Heart left ventricle (tissue), 16 donors: Measurements from ENCODE around the gene KCNH3. TPM values are rescaled to one million over a fixed set of nuclear protein-coding genes. Genes with fewer than 3 reads are reported as not detected.
A peak's percentile ranks its signal among the peaks of the same experiment; 100 is the strongest.

Experiments
- ATAC-seq, 4 donors: fragments of 200-7000 bp; cut with Tn5 transposase; one replicate each; pipeline ENCODE4 v1.9.1; 2020 to 2022; ENCODE audit warnings: moderate library complexity in 4 of 4, mild to moderate bottlenecking in 3 of 4, moderate number of reproducible peaks in 1 of 4
- DNase-seq, 5 donors: peaks; one replicate each; pipeline ENCODE4 v3.0.0-alpha.2; 2020
- H3K27ac ChIP-seq, 12 donors: fragments of 200-600 bp; sonication (generic) in 4 of 12; one replicate each; pipeline versions ENCODE4 v1.5.0 to v1.8.0; 2016 to 2022; ENCODE audit warnings: mild to moderate bottlenecking in 2 of 12
- H3K27me3 ChIP-seq, 9 donors: fragments of 200-600 bp; sonication (generic) in 2 of 9; one replicate each; pipeline versions ENCODE4 v1.5.1 to v1.8.0; 2016 to 2022; ENCODE audit warnings: mild to moderate bottlenecking in 3 of 9
- H3K36me3 ChIP-seq, 9 donors: fragments of 200-600 bp; sonication (generic) in 2 of 9; one replicate each; pipeline versions ENCODE4 v1.5.0 to v1.8.0; 2018 to 2022; ENCODE audit warnings: mild to moderate bottlenecking in 2 of 9
- H3K4me1 ChIP-seq, 12 donors: fragments of 200-600 bp; sonication (generic) in 4 of 12; one replicate each; pipeline versions ENCODE4 v1.5.0 to v1.8.0; 2016 to 2022; ENCODE audit warnings: mild to moderate bottlenecking in 3 of 12
- H3K4me3 ChIP-seq, 12 donors: fragments of 200-600 bp; sonication (generic) in 4 of 12; one replicate each; pipeline versions ENCODE4 v1.5.0 to v1.8.0; 2017 to 2022; ENCODE audit warnings: mild to moderate bottlenecking in 9 of 12, moderate library complexity in 4 of 12
- H3K9me3 ChIP-seq, 12 donors: fragments of 200-600 bp; sonication (generic) in 4 of 12; one replicate each; pipeline versions ENCODE4 v1.5.0 to v1.8.0; 2016 to 2022; ENCODE audit warnings: mild to moderate bottlenecking in 1 of 12
- CTCF ChIP-seq, 12 donors: fragments of 200-600 bp; sonication (generic) in 4 of 12; IDR thresholded peaks; one replicate each; pipeline versions ENCODE4 v1.5.0 to v1.8.0; 2018 to 2022; ENCODE audit warnings: antibody characterized with exemption in 12 of 12, mild to moderate bottlenecking in 5 of 12
- POLR2A ChIP-seq, 2 donors: fragments of 450-650 bp; IDR thresholded peaks; one replicate each; pipeline ENCODE4 v1.6.1; 2017; ENCODE audit warnings: antibody characterized with exemption in 2 of 2, mild to moderate bottlenecking in 2 of 2, moderate library complexity in 2 of 2
- whole genome bisulfite sequencing, 4 donors: extraction: QIAGEN DNeasy Blood & Tissue Kit in 2 of 4; methylation state at CpG; one replicate each; pipeline versions ENCODE4 v1.1.5 to v1.1.7; 2013 to 2018; 5-methylcytosine and 5-hydroxymethylcytosine counted together
- intact Hi-C, 10 donors: fragments of 100-400 bp; cut with DNase I; formaldehyde crosslinking; loops; one replicate each; pipeline versions ENCODE4 v1.11.1 to v1.14.2; 2022
- polyA plus RNA-seq, 2 donors: library from polyadenylated mRNA; stranded (reverse); fragments of 200-250 nt; gene quantifications; one replicate each; pipeline ENCODE4 v1.2.3, GENCODE V29; 2013
- total RNA-seq, 9 donors: library from RNA; depleted of rRNA in 2 of 9; stranded (reverse); fragments of >200 nt in 2 of 9; fragmentation: NEBNext Ultra II Directional in 3 of 9; extraction: Animal tissue kit (Norgen Biotek cat#: 25700) in 3 of 9; gene quantifications; one replicate each; pipeline versions ENCODE4 v1.1.0 to v1.2.4, GENCODE V29; 2016 to 2023
- donor health status: ischemic (EF 13 %, LVEDD 7.1; RV severe dilation, severe dysfunction).
- donor health status: healthy with polysubstance abuse.
- donor health status: DM: no; HTN: yes; CAD: no.
- donor health status: DM: no; HTN: no; CAD: no.
- donor health status: ischemic (EF 25% LVEDD 6.9; RV normal size, moderate dysfunction).
- donor health status: ischemic (EF 25% LVEDD 5.7; RV mildly dilated, moderate dysfunction).
- donor health status: healthy.
- donor health status: DM: yes; HTN: yes; CAD: no.
- donor health status: ischemic (EF 35%, LVEDD 5.7; RV mildly dilated, moderate dysfunction).
- donor health status: nonischemic (EF 11% LVEDD 7.7; RV severe dilation, severe dysfunction).
- donor health status: DM: yes; HTN: yes; CAD: no.
- donor health status: PGD.
- donor health status: ischemic (EF 29% LVEDD 5.4; RV normal size, mild dysfunction).
- donor health status: nonischemic (EF 23%, LVEDD 6.1; RV moderate dilation, normal function).

The KCNH3 gene
- total and polyA plus RNA-seq, 11 donors = 0.14 to 2.2 (median 0.40) TPM

DNA sequence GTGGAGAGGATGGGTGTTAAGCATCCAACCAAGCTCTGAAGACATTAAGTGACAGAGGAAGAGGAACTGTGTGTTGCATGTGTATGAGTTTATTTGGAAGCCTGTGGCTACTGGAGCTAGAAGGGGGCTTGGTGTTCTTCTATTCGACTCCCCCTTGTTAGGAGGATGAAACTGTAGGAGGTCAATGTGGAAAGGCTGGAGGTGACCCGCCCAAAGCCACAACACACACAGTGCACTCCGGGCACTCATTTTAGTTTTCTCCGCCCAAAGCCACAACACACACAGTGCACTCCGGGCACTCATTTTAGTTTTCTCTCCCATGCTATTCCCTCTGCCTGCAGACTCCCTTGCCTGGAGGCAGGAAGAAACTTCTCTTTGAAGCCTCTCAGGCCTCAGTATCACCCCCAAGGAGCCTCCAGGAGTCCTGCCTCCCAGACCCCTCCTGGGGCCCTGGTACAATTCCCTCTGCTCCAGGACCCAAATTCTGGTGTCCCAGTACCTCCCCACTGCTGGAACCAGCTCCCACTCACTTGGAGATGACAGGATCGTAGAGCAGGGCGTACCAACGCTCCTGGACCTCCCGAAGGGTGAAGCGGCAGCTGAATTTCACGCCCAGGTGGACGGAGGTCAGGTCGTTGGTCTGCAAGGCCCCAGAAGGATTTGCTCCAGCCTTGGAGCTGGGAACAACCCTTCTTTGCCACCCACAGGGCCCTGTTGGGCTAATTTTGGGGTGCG is 25.3 kb downstream of the KCNH3 start:
- intact Hi-C loops = no loop called here
- no peaks in the 10 kb centered on the region for H3K9me3 ChIP-seq
- TF ChIP-seq CTCF (IDR thresholded peaks at IDR 0.05) (no peak), POLR2A (IDR thresholded peaks at IDR 0.05) (no peak)
- WGBS, 4 donors = 91 to 95% (median 93%) methylated on average over 14 of the region's 14 CpGs
- no peaks in the 10 kb centered on the region for H3K27me3 ChIP-seq
- H3K4me3 ChIP-seq = peak overlapping the region in 6 of 12 donors; percentile 1 to 35 (median 14)
- ATAC-seq = no peak
- peaks cover 0 to 63% (median 59%) of the 10 kb centered on the region in 9 donors for H3K36me3 ChIP-seq
- no peak for DNase-seq
- H3K27ac ChIP-seq = peak overlapping the region; percentile 15 to 98 (median 94)
- H3K4me1 ChIP-seq = peaks cover 0 to 50% (median 32%) of the 10 kb centered on the region in 12 donors

- Histone ChIP-seq H3K36me3 (peaks cover 0 to 56% (median 52%) of the 10 kb centered on the region in 9 donors), H3K4me3 (peak overlapping the region in 8 of 12 donors; percentile 1 to 35 (median 14)), H3K4me1 (peaks cover 0 to 52% (median 39%) of the 10 kb centered on the region in 12 donors), H3K27ac (peak overlapping the region; percentile 80 to 98 (median 94)), H3K27me3 (no peaks in the 10 kb centered on the region), H3K9me3 (no peaks in the 10 kb centered on the region)
- intact Hi-C loops = no loop called here
- WGBS, 4 donors = 42 to 57% (median 47%) methylated on average over 7 to 8 of the region's 8 CpGs
- ATAC-seq (peak; percentile 77 to 84 (median 79)), DNase-seq (peak in 3 of 5 donors; percentile 49 to 78 (median 74))
- TF ChIP-seq CTCF (IDR thresholded peaks at IDR 0.05) = peak in 4 of 12 donors; percentile 9 to 30 (median 20)
- TF ChIP-seq POLR2A (IDR thresholded peaks at IDR 0.05) = no peak
These were observed 26.0 kb downstream of the KCNH3 start for GRCh38 chr12:49564686-49565405.

DNA sequence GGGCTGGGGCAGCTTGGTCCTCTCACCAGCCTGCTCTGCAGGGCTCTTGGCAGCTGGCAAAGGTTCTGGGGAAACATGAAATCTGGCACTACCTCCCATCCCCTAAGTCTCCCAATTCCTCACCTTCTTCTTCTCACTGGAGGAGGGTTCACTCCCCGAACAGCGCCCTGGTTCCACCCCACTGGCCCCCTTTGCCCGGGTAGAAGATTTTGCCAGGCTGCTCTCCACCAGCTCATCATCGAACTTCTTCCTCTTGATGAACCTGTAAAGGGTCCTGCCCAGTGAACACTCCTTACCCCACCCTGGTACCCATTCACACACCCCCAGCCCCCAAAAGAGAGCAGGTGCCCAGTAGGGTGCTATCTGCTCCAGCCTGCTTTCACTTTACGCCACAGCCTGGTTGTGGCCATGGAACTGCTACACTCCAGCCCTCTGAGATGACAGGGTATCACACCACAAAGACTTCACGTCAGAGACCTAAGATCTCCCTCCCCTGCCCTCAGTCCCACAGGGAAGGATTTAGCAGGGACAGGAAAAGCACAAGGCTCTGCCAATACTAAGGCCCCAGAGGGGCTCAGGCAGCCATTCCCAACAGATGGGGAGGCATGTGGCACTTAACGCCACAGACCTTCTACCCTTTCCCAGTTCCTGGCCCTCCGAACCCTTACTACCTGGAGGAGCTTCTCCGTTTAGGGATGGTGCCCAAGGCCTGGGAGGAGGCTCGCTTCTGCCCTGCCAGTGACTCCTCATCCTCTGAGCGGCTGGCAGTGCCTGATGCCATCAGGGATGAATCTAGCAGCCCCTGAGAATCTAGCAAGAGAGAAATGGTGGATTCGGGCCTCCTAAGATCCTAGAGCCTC is 26.8 kb downstream of the KCNH3 start:
- DNase-seq = no peak
- no peaks in the 10 kb centered on the region for H3K27me3 ChIP-seq
- H3K4me1 ChIP-seq = peaks cover 0 to 59% (median 43%) of the 10 kb centered on the region in 12 donors
- peaks cover 0 to 48% (median 44%) of the 10 kb centered on the region in 9 donors for H3K36me3 ChIP-seq
- peak in 2 of 4 donors; percentile 2 to 4 for ATAC-seq
- H3K27ac ChIP-seq = peak overlapping the region; percentile 80 to 98 (median 94)
- intact Hi-C loops = no loop called here
- 83 to 85% (median 83%) methylated on average over 12 of the region's 12 CpGs for WGBS, 4 donors
- TF ChIP-seq CTCF (IDR thresholded peaks at IDR 0.05) (no peak), POLR2A (IDR thresholded peaks at IDR 0.05) (no peak)
- peak overlapping the region in 1 of 12 donors; percentile 10 for H3K4me3 ChIP-seq
- no peaks in the 10 kb centered on the region for H3K9me3 ChIP-seq
